ENCODE measurements around the gene OST4. TPM values are rescaled to one million over a fixed set of nuclear protein-coding genes. Genes with fewer than 3 reads are reported as not detected.

The OST4 gene
- total and polyA plus RNA-seq, 8 donors: 231 to 407 (median 273) TPM

DNA sequence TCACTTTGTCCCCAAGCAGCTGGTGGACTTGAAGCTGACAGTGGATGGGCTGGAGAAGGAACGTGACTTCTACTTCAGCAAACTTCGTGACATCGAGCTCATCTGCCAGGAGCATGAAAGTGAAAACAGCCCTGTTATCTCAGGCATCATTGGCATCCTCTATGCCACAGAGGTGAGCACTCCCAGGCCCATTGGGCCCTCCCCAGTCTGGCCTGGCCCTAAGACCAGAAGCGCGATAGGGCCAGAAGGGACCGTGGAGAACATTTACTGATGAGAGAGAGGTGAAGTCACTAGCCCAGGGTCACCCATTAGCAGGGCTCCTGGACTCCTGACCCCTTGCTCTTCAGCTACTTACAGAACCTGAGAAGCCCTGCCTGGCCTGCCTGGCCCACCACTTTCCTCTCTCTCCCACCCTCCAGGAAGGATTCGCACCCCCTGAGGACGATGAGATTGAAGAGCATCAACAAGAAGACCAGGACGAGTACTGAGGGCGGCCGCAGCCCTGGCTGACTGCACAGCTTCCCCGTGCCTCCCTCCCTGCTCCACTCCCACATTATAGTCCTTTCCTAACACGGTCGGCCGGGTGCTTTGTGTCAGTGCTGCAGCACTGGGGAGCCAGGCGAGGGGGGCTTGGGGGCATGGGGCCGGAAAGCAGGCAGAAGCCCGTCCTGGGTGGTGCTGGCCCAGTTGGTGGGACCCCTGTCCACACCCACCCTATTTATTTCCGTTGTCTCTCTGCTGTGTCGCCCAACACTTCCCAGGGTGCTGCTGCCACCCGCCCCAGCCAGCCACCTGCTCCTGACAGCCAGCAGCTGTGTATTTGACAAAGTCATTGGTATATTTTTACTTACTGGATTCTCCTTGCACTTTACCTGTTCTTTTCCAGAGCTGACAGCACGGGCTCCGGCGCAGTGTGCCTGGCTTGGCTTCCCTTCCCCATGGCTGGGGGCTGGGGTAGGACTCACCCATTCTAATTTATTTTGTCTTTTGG is 45.3 kb downstream of the OST4 start:
- intact Hi-C loops (cut with DNase I): no loop called here
- no peak for DNase-seq
- Histone ChIP-seq H3K4me3 (no peak overlapping the region), H3K27ac (no peak overlapping the region), H3K27me3 (no peaks in the 10 kb centered on the region), H3K36me3 (peaks cover 0 to 48% of the 10 kb centered on the region in 2 donors), H3K4me1 (peaks cover 0 to 5% of the 10 kb centered on the region in 2 donors), H3K9me3 (no peaks in the 10 kb centered on the region)
- no peak for ATAC-seq
- no peak for TF ChIP-seq CTCF (IDR thresholded peaks at IDR 0.05)

- Histone ChIP-seq H3K9me3 (no peaks in the 10 kb centered on the region), H3K27me3 (no peaks in the 10 kb centered on the region), H3K4me3 (no peak overlapping the region), H3K27ac (no peak overlapping the region), H3K36me3 (peaks cover 0 to 48% of the 10 kb centered on the region in 2 donors), H3K4me1 (peaks cover 0 to 6% of the 10 kb centered on the region in 2 donors)
- intact Hi-C loops (cut with DNase I): no loop called here
- no peak for ATAC-seq
- DNase-seq: no peak
- TF ChIP-seq CTCF (IDR thresholded peaks at IDR 0.05): no peak
Observed at GRCh38 chr2:27025281-27025800, 46.1 kb downstream of the OST4 start.

DNA sequence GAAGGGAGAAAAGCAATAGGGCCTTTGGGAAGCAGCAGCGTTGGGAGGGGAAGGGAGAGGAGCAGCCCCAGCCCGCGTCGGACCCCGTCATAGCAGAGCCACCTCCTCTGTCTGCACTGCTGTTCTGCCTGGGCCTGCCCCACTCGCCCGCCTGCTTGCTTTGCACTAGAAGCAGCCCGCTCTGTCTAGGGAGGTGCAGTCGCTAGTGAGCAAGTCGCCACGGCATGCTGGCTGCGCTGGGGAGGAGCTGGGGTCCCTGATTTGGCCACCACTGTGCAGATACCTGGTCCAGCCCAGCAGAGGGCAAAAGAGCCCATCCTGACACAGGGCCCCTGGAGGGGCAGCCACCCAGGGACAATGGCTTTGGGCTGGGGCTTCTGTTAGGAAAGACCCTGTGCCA is 46.6 kb downstream of the OST4 start:
- DNase-seq: no peak
- Histone ChIP-seq H3K9me3 (no peaks in the 10 kb centered on the region), H3K27me3 (no peaks in the 10 kb centered on the region), H3K36me3 (peaks cover 0 to 48% of the 10 kb centered on the region in 2 donors), H3K27ac (no peak overlapping the region), H3K4me1 (peaks cover 0 to 7% of the 10 kb centered on the region in 2 donors), H3K4me3 (no peak overlapping the region)
- TF ChIP-seq CTCF (IDR thresholded peaks at IDR 0.05): no peak
- intact Hi-C loops (cut with DNase I): no loop called here
- ATAC-seq: no peak

DNA sequence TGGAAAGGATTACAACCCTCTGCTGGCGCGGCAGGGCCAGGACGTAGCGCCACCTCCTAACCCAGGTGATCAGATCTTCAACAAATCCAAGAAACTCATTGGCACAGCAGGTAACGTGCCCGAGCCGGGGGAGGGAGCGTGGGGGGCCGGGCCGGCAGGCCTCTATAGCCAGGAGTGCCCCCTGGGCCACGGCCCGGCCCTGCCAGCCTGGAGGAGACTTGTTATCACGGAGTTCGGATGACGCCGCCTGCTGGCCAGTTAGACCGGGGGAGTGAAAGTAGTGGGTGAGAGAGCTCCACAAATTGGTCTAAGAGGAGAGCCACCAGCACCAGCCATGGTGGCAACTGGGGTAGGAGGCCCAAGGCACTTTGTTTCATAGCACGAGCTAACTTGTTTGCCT is 47.3 kb downstream of the OST4 start:
- DNase-seq: no peak
- Histone ChIP-seq H3K4me1 (peaks cover 0 to 7% of the 10 kb centered on the region in 2 donors), H3K27ac (no peak overlapping the region), H3K27me3 (no peaks in the 10 kb centered on the region), H3K9me3 (no peaks in the 10 kb centered on the region), H3K4me3 (no peak overlapping the region), H3K36me3 (peaks cover 0 to 48% of the 10 kb centered on the region in 2 donors)
- no peak for ATAC-seq
- no peak for TF ChIP-seq CTCF (IDR thresholded peaks at IDR 0.05)
- intact Hi-C loops (cut with DNase I): no loop called here

- TF ChIP-seq CTCF (IDR thresholded peaks at IDR 0.05): no peak
- Histone ChIP-seq H3K27ac (no peak overlapping the region), H3K27me3 (no peaks in the 10 kb centered on the region), H3K36me3 (peaks cover 0 to 48% of the 10 kb centered on the region in 2 donors), H3K9me3 (no peaks in the 10 kb centered on the region), H3K4me1 (peaks cover 0 to 7% of the 10 kb centered on the region in 2 donors), H3K4me3 (no peak overlapping the region)
- ATAC-seq (no peak), DNase-seq (no peak)
- intact Hi-C loops (cut with DNase I): no loop called here
Observed at GRCh38 chr2:27023740-27024139, 47.7 kb downstream of the OST4 start.
